NCI-H2029 (cell line): ENCODE data around the gene HS3ST4.

ENCODE experiments used
- DNase-seq: peaks from one replicate; lab custom pipeline; 2025; lab: John Stamatoyannopoulos, UW

HS3ST4 gene

GRCh38 chr16:25894093-25894492 is 202.3 kb downstream of the HS3ST4 start:
- DNase-seq: no peak

- DNase-seq: no peak
Measured at GRCh38 chr16:25895380-25895779, 203.6 kb downstream of the HS3ST4 start.

- no peak for DNase-seq
Measured at GRCh38 chr16:25896411-25896810, 204.7 kb downstream of the HS3ST4 start.

- DNase-seq: no peak
Measured at GRCh38 chr16:25897702-25898101, 205.9 kb downstream of the HS3ST4 start.

GRCh38 chr16:25905810-25906209 is 214.1 kb downstream of the HS3ST4 start:
- DNase-seq: no peak

- DNase-seq: no peak
Measured at GRCh38 chr16:25910971-25911370, 219.2 kb downstream of the HS3ST4 start.

GRCh38 chr16:25912321-25912720 is 220.6 kb downstream of the HS3ST4 start:
- DNase-seq: no peak

- no peak for DNase-seq
Measured at GRCh38 chr16:25914357-25914962, 222.7 kb downstream of the HS3ST4 start.

- no peak for DNase-seq
Measured at GRCh38 chr16:25916037-25916436, 224.3 kb downstream of the HS3ST4 start.

GRCh38 chr16:25922438-25922837 is 230.7 kb downstream of the HS3ST4 start:
- peak; percentile 70 for DNase-seq

- DNase-seq: no peak
Measured at GRCh38 chr16:25925421-25925820, 233.7 kb downstream of the HS3ST4 start.

- DNase-seq: no peak
Measured at GRCh38 chr16:25931473-25932035, 239.8 kb downstream of the HS3ST4 start.

- no peak for DNase-seq
Measured at GRCh38 chr16:25941800-25942499, 250.2 kb downstream of the HS3ST4 start.

- DNase-seq: no peak
Measured at GRCh38 chr16:25950586-25951281, 259.0 kb downstream of the HS3ST4 start.

- no peak for DNase-seq
Measured at GRCh38 chr16:25951999-25952398, 260.2 kb downstream of the HS3ST4 start.

GRCh38 chr16:25952983-25953382 is 261.2 kb downstream of the HS3ST4 start:
- DNase-seq: no peak

GRCh38 chr16:25957707-25958106 is 265.9 kb downstream of the HS3ST4 start:
- no peak for DNase-seq

GRCh38 chr16:25959221-25959620 is 267.5 kb downstream of the HS3ST4 start:
- DNase-seq: no peak

GRCh38 chr16:25966172-25967097 is 274.7 kb downstream of the HS3ST4 start:
- DNase-seq: no peak

GRCh38 chr16:25977121-25977520 is 285.4 kb downstream of the HS3ST4 start:
- DNase-seq: no peak

- peak; percentile 13 for DNase-seq
Measured at GRCh38 chr16:25978218-25978617, 286.5 kb downstream of the HS3ST4 start.

GRCh38 chr16:25988084-25988483 is 296.3 kb downstream of the HS3ST4 start:
- DNase-seq: peak; percentile 84
